Neural cell (in vitro differentiated cells): ENCODE results near the gene PCED1A.
A peak's percentile ranks its signal among the peaks of the same experiment; 100 is the strongest.

ENCODE experiments used
- CTCF ChIP-seq: fragments of 450-650 bp; IDR thresholded peaks from 2 replicates; pipeline ENCODE4 v1.5.1; 2014; ENCODE audit warnings: antibody characterized with exemption, mild to moderate bottlenecking, moderate library complexity; ENCODE audit not compliant: poor library complexity, severe bottlenecking
- EZH2 ChIP-seq: fragments of 200-600, 300-800 bp; shearing (Covaris generic), sonication (generic); IDR thresholded peaks from 2 replicates; pipeline ENCODE4 v1.6.1; 2014; ENCODE audit warnings: antibody characterized with exemption, low read length, borderline replicate concordance, mild to moderate bottlenecking; ENCODE audit not compliant: insufficient read depth, poor library complexity, severe bottlenecking
- SMC3 ChIP-seq: fragments of 450-650 bp; conservative IDR thresholded peaks from 2 replicates; pipeline ENCODE4 v1.6.1; 2014; ENCODE audit warnings: antibody characterized with exemption, mild to moderate bottlenecking, moderate library complexity; ENCODE audit not compliant: poor library complexity

GRCh38 chr20:2872459-2873009 is 32.1 kb upstream of the PCED1A start:
- TF ChIP-seq EZH2 (no peak), CTCF (peak; percentile 49), SMC3 (no peak)
